Measurements from ENCODE around the gene ISM1. TPM values are rescaled to one million over a fixed set of nuclear protein-coding genes. Genes with fewer than 3 reads are reported as not detected.

The ISM1 gene
- total RNA-seq, 1 donor from 2014 or later = 0.36 TPM

DNA sequence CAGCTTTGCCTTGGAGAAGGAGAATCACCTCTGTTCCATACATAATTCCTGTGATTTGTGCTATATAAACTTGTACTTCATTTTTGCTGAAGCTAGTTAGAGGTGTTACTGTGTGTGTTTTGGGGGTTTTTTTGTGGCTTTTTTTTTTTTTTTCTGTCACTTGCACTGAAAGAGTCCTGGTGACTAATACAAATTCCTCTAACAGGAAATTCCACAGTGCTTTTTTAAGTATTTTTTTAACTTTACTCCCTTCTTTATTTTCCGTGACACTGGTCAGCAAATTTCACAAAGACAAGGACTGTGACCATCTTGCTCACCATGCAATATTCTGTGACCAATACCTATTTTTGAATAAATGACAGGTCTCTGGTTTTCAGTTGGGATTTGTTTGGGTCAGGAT is 110.5 kb downstream of the ISM1 start:
- Mint-ChIP-seq H3K36me3 (ENCODE audit: insufficient read depth) (no peaks in the 10 kb centered on the region), H3K4me1 (ENCODE audit: low read depth) (peaks cover 3% of the 10 kb centered on the region), H3K27me3 (no peaks in the 10 kb centered on the region), H3K4me3 (ENCODE audit: low read depth) (no peak overlapping the region), H3K9me3 (ENCODE audit: low read depth) (peaks cover 19% of the 10 kb centered on the region), H3K27ac (no peak overlapping the region)
- TF ChIP-seq CTCF (IDR thresholded peaks at IDR 0.05; ENCODE audit: unreplicated experiment) = no peak
- DNase-seq (ENCODE audit: low spot score, unreplicated experiment) = no peak

GRCh38 chr20:13333036-13333435 is 112.0 kb downstream of the ISM1 start:
- Mint-ChIP-seq H3K4me1 (ENCODE audit: low read depth) (peaks cover 3% of the 10 kb centered on the region), H3K27ac (no peak overlapping the region), H3K9me3 (ENCODE audit: low read depth) (peaks cover 7% of the 10 kb centered on the region), H3K27me3 (no peaks in the 10 kb centered on the region), H3K4me3 (ENCODE audit: low read depth) (no peak overlapping the region), H3K36me3 (ENCODE audit: insufficient read depth) (no peaks in the 10 kb centered on the region)
- no peak for TF ChIP-seq CTCF (IDR thresholded peaks at IDR 0.05; ENCODE audit: unreplicated experiment)
- DNase-seq (ENCODE audit: low spot score, unreplicated experiment) = no peak

DNA sequence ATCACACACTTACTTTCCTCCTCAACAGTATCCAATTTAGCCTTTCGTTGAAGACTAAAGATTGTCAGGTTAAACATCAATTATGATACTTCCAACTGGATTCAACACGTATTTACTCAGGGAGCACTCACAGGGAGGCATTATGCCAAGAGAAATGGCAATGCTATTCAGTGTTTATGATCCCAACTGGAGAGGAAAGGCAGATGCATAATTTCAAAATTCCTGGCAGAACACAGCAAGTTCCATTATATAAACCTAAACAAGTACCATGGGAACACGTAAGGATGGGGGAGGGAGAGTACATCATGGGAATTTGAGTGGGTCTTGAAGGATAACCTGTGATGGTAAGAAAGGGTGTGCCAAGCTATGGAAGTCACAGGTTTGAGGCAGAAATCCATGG is 112.7 kb downstream of the ISM1 start:
- Mint-ChIP-seq H3K27ac (no peak overlapping the region), H3K27me3 (no peaks in the 10 kb centered on the region), H3K4me1 (ENCODE audit: low read depth) (peaks cover 3% of the 10 kb centered on the region), H3K36me3 (ENCODE audit: insufficient read depth) (no peaks in the 10 kb centered on the region), H3K4me3 (ENCODE audit: low read depth) (no peak overlapping the region), H3K9me3 (ENCODE audit: low read depth) (peaks cover 3% of the 10 kb centered on the region)
- no peak for TF ChIP-seq CTCF (IDR thresholded peaks at IDR 0.05; ENCODE audit: unreplicated experiment)
- no peak for DNase-seq (ENCODE audit: low spot score, unreplicated experiment)

DNA sequence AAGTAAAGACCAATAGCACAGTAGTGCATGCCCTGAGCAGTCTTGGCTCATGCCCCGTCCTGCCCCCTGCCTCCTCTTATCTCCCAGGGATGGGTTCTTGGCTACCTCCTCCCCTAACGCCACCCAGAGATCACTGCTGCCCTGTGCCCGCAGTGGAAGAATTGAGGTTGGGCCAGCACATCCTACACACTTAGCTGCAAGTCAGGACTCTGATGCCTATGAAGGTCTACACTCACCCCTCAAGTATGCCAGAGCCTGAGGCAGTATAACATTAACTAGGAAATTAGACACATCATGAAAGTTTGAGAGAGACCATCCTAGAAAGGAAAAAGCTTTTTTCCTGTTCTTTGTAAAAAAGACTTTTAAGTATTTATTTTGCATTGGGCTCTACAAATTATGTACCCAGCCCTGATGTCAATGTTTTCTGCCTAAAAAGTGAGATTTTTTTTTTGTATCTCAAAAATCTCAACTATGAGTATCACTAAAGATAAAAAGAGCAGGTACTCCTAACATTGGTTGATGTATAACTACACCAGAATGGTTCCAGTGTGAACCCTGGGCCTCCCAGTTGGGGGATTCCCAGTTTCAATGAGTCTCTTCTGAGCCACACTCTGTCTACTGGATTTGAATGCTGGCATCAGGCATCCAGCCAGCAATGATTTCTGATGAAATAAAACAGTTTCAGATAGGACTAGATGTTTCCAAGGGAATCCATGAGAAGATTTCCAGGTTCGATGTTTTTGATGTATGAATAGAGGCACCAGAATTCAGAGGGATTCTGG is 115.4 kb downstream of the ISM1 start:
- Mint-ChIP-seq H3K36me3 (ENCODE audit: insufficient read depth) (no peaks in the 10 kb centered on the region), H3K27me3 (no peaks in the 10 kb centered on the region), H3K9me3 (ENCODE audit: low read depth) (peaks cover 3% of the 10 kb centered on the region), H3K4me1 (ENCODE audit: low read depth) (peaks cover 6% of the 10 kb centered on the region), H3K27ac (no peak overlapping the region), H3K4me3 (ENCODE audit: low read depth) (no peak overlapping the region)
- TF ChIP-seq CTCF (IDR thresholded peaks at IDR 0.05; ENCODE audit: unreplicated experiment) = no peak
- DNase-seq (ENCODE audit: low spot score, unreplicated experiment) = no peak

GRCh38 chr20:13337090-13337784 is 116.2 kb downstream of the ISM1 start:
- Mint-ChIP-seq H3K4me1 (ENCODE audit: low read depth) (peaks cover 6% of the 10 kb centered on the region), H3K9me3 (ENCODE audit: low read depth) (peaks cover 3% of the 10 kb centered on the region), H3K36me3 (ENCODE audit: insufficient read depth) (no peaks in the 10 kb centered on the region), H3K4me3 (ENCODE audit: low read depth) (no peak overlapping the region), H3K27me3 (no peaks in the 10 kb centered on the region), H3K27ac (no peak overlapping the region)
- no peak for TF ChIP-seq CTCF (IDR thresholded peaks at IDR 0.05; ENCODE audit: unreplicated experiment)
- DNase-seq (ENCODE audit: low spot score, unreplicated experiment) = no peak

Measured in progenitor cell of endocrine pancreas (in vitro differentiated cells).